H9 (cell line): ENCODE measurements around the gene TAF15. TPM values are rescaled to one million over a fixed set of nuclear protein-coding genes. Genes with fewer than 3 reads are reported as not detected.

Source experiments
- DNase-seq: peaks from one replicate; pipeline ENCODE4 v3.0.0-alpha.2; 2017
- H2AFZ ChIP-seq: one replicate; pipeline ENCODE4 v1.6.1; 2013; ENCODE audit warnings: mild to moderate bottlenecking, low read length, control low read depth, moderate library complexity
- H2AK5ac ChIP-seq: 2 replicates; pipeline ENCODE4 v1.6.1; 2013; ENCODE audit warnings: low read length, control low read depth, mixed read lengths; ENCODE audit not compliant: insufficient read length
- H2BK120ac ChIP-seq: one replicate; pipeline ENCODE4 v1.6.1; 2013; ENCODE audit warnings: low read depth, mild to moderate bottlenecking, low read length, control low read depth, inconsistent platforms; ENCODE audit not compliant: poor library complexity, severe bottlenecking
- H2BK12ac ChIP-seq: 2 replicates; pipeline ENCODE4 v1.6.1; 2013; ENCODE audit warnings: low read length, control low read depth, mixed read lengths, low read depth; ENCODE audit not compliant: insufficient read length
- H2BK15ac ChIP-seq: 2 replicates; pipeline ENCODE4 v1.6.1; 2013; ENCODE audit warnings: low read depth, low read length, control low read depth
- H2BK20ac ChIP-seq: one replicate; pipeline ENCODE4 v1.6.1; 2013; ENCODE audit warnings: low read depth, mild to moderate bottlenecking, low read length, control low read depth, inconsistent platforms; ENCODE audit not compliant: poor library complexity, severe bottlenecking
- H2BK5ac ChIP-seq: 2 replicates; pipeline ENCODE4 v1.6.1; 2013; ENCODE audit warnings: low read length, control low read depth, mixed read lengths; ENCODE audit not compliant: insufficient read length
- H3K14ac ChIP-seq: 2 replicates; pipeline ENCODE4 v1.6.1; 2013; ENCODE audit warnings: low read length, control low read depth; ENCODE audit not compliant: insufficient read depth
- H3K18ac ChIP-seq: 2 replicates; pipeline ENCODE4 v1.6.1; 2013; ENCODE audit warnings: low read depth, mild to moderate bottlenecking, mixed read lengths, low read length, control low read depth; ENCODE audit not compliant: insufficient read length
- H3K23ac ChIP-seq: 2 replicates; pipeline ENCODE4 v1.6.1; 2013; ENCODE audit warnings: low read length, control low read depth, mixed read lengths, low read depth; ENCODE audit not compliant: insufficient read length
- H3K23me2 ChIP-seq: 2 replicates; pipeline ENCODE4 v1.6.1; 2013; ENCODE audit warnings: low read depth, mild to moderate bottlenecking, mixed read lengths, low read length, control low read depth; ENCODE audit not compliant: insufficient read length, poor library complexity, severe bottlenecking
- H3K27ac ChIP-seq: 2 replicates; pipeline ENCODE4 v1.5.1; 2013; ENCODE audit warnings: low read length, control low read depth, mixed read lengths, low read depth; ENCODE audit not compliant: insufficient read length
- H3K27me3 ChIP-seq: 2 replicates; pipeline ENCODE4 v1.6.1; 2013; ENCODE audit warnings: low read length, control low read depth, inconsistent platforms; ENCODE audit not compliant: insufficient read depth
- H3K4ac ChIP-seq: 2 replicates; pipeline ENCODE4 v1.6.1; 2013; ENCODE audit warnings: low read depth, mild to moderate bottlenecking, control low read depth, inconsistent platforms, low read length, moderate library complexity
- H3K4me1 ChIP-seq: 2 replicates; pipeline ENCODE4 v1.6.1; 2013; ENCODE audit warnings: low read length, control low read depth, inconsistent platforms; ENCODE audit not compliant: insufficient read depth
- H3K4me2 ChIP-seq: 2 replicates; pipeline ENCODE4 v1.6.1; 2013; ENCODE audit warnings: low read length, control low read depth, mixed read lengths; ENCODE audit not compliant: insufficient read length, insufficient read depth
- H3K56ac ChIP-seq: 2 replicates; pipeline ENCODE4 v1.6.1; 2013; ENCODE audit warnings: low read depth, mild to moderate bottlenecking, mixed read lengths, low read length, control low read depth; ENCODE audit not compliant: insufficient read length
- H3K79me1 ChIP-seq: 2 replicates; pipeline ENCODE4 v1.6.1; 2013; ENCODE audit warnings: low read depth, mild to moderate bottlenecking, moderate library complexity, low read length, control low read depth, inconsistent platforms; ENCODE audit not compliant: insufficient read depth, poor library complexity, severe bottlenecking
- H3K79me2 ChIP-seq: 2 replicates; pipeline ENCODE4 v1.6.1; 2013; ENCODE audit warnings: low read length, control low read depth, inconsistent platforms; ENCODE audit not compliant: insufficient read depth
- H3K9ac ChIP-seq: 2 replicates; pipeline ENCODE4 v1.6.1; 2013; ENCODE audit warnings: low read length, control low read depth, mixed read lengths; ENCODE audit not compliant: insufficient read length; ENCODE audit errors: extremely low read depth
- H3K9me3 ChIP-seq: one replicate; pipeline ENCODE4 v1.6.1; 2013; ENCODE audit warnings: low read depth, low read length, inconsistent platforms; ENCODE audit not compliant: control insufficient read depth
- H3T11ph ChIP-seq: one replicate; pipeline ENCODE4 v1.6.1; 2013; ENCODE audit warnings: mild to moderate bottlenecking, low read length, control low read depth, inconsistent platforms
- H4K20me1 ChIP-seq: one replicate; pipeline ENCODE4 v1.6.1; 2013; ENCODE audit not compliant: control insufficient read depth, insufficient read length, insufficient read depth
- H4K5ac ChIP-seq: 2 replicates; pipeline ENCODE4 v1.6.1; 2013; ENCODE audit warnings: low read depth, mild to moderate bottlenecking, mixed read lengths, low read length, control low read depth; ENCODE audit not compliant: insufficient read length
- H4K8ac ChIP-seq: replicated peaks from 2 replicates; pipeline ENCODE4 v1.6.1; 2013; ENCODE audit warnings: low read length, control low read depth, mixed read lengths, low read depth; ENCODE audit not compliant: insufficient read length
- H4K91ac ChIP-seq: 2 replicates; pipeline ENCODE4 v1.6.1; 2013; ENCODE audit warnings: low read depth, mild to moderate bottlenecking, moderate library complexity, mixed read lengths, low read length, control low read depth; ENCODE audit not compliant: insufficient read length
- H3K27ac Mint-ChIP-seq, 3 experiments: 2 replicates in 2 of 3; 3 replicates in 1 of 3; pipeline ENCODE4 v1.8.0; 2020 to 2021; ENCODE audit warnings: mixed read lengths in 3 of 3, mild to moderate bottlenecking in 1 of 3, moderate library complexity in 1 of 3
- H3K27me3 Mint-ChIP-seq: 2 replicates; pipeline ENCODE4 v1.8.0; 2021; ENCODE audit warnings: low read depth, mild to moderate bottlenecking, moderate library complexity, mixed read lengths
- H3K36me3 Mint-ChIP-seq, 3 experiments: 2 replicates in 2 of 3; 3 replicates in 1 of 3; pipeline ENCODE4 v1.8.0; 2020 to 2021; ENCODE audit warnings: low read depth in 3 of 3, mixed read lengths in 3 of 3; ENCODE audit not compliant: insufficient read depth in 1 of 3
- H3K4me1 Mint-ChIP-seq, 2 experiments: 2 replicates each; pipeline ENCODE4 v1.8.0; 2020; ENCODE audit warnings: mixed read lengths in 2 of 2
- H3K4me3 Mint-ChIP-seq, 2 experiments: 2 replicates in 1 of 2; 3 replicates in 1 of 2; pipeline ENCODE4 v1.8.0; 2020 to 2021; ENCODE audit warnings: mild to moderate bottlenecking in 2 of 2, mixed read lengths in 2 of 2, moderate library complexity in 1 of 2
- H3K9me3 Mint-ChIP-seq, 2 experiments: 2 replicates in 1 of 2; 3 replicates in 1 of 2; pipeline ENCODE4 v1.8.0; 2020; ENCODE audit warnings: mild to moderate bottlenecking in 2 of 2, mixed read lengths in 2 of 2, moderate library complexity in 1 of 2
- WGBS: extraction: QIAGEN DNeasy Blood & Tissue Kit; methylation state at CpG from one replicate; pipeline ENCODE4 v1.1.7; 2013; ENCODE audit warnings: missing lambda C conversion rate, low lambda C conversion rate, mixed read lengths; ENCODE audit not compliant: insufficient read length; ENCODE audit errors: extremely low coverage; 5-methylcytosine and 5-hydroxymethylcytosine counted together
- total RNA-seq: library from RNA; stranded (reverse); gene quantifications from 2 replicates; pipeline ENCODE4 v1.2.1, GENCODE V29; 2021
- TF ChIP-seq, protein P1 (sequence below): fragments of 200-600 bp; sonication (generic); conservative IDR thresholded peaks from 3 replicates; pipeline ENCODE4 v1.8.0; 2021; ENCODE audit warnings: antibody characterized with exemption, mild to moderate bottlenecking

TAF15 gene
- total RNA-seq, 1 experiment from 2014 or later, result 304 TPM

DNA sequence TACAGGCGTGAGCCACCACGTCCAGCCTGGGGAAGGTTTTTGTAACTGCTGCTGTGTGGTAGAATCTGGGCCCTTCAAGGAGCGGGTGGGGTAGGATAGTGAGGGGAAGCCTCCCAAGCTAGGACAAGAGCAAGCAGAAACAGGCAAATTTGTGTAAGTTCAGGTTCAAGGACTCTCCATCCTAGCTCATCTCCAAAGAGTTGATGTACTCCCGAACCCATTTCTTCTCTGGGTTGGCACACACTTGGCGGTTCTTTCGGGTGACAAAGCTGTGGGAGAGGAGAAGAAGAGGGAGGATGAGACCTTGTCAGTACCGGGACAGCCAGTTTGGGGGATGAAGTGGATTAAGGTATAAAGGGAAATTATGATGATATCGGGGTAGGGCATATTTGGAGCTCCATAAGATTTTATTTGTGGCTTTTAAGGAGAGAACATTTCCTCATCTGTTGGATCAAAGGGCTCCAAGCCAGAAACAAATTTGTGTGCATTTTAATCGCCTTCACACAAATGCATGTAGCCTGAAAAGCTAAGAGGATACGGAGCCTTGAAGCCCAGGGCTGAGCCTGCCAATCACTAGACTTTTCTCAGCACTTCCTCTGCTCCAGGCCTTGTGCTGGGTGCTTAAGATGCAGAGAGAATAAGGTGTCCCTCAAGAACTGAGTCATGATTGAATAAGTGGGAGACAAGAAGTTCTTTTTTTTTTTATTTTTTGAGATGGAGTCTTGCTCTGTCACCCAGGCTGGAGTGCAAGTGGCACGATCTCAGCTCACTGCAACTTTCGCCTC is 63.1 kb downstream of the TAF15 start:
- Histone ChIP-seq H2AK5ac (no peak overlapping the region), H3K79me1 (no peaks in the 10 kb centered on the region), H2BK5ac (no peak overlapping the region), H4K8ac (no peak overlapping the region), H2BK20ac (no peak overlapping the region), H3K23ac (no peak overlapping the region), H3K56ac (no peak overlapping the region), H3K4me2 (no peak overlapping the region), H3K14ac (no peak overlapping the region), H3T11ph (no peak overlapping the region), H3K79me2 (no peaks in the 10 kb centered on the region), H3K4ac (no peak overlapping the region), H4K91ac (no peak overlapping the region), H2AFZ (no peak overlapping the region), H3K4me1 (peaks cover 3% of the 10 kb centered on the region; the same call in 1 of the 2 replicates), H2BK15ac (no peak overlapping the region), H3K27ac (no peak overlapping the region), H3K23me2 (no peaks in the 10 kb centered on the region), H4K5ac (no peak overlapping the region), H3K18ac (no peak overlapping the region), H3K9ac (no peak overlapping the region), H2BK120ac (no peak overlapping the region), H3K9me3 (no peaks in the 10 kb centered on the region), H3K27me3 (no peaks in the 10 kb centered on the region), H2BK12ac (no peak overlapping the region), H4K20me1 (no peaks in the 10 kb centered on the region)
- Mint-ChIP-seq H3K27me3 (no peaks in the 10 kb centered on the region; the same call in 1 of the 2 replicates), H3K27ac (no peak overlapping the region; a peak in 1 of 7 replicates), H3K4me3 (no peak overlapping the region), H3K9me3 (no peaks in the 10 kb centered on the region), H3K4me1 (peaks cover 8 to 13% of the 10 kb centered on the region in 2 experiments), H3K36me3 (no peaks in the 10 kb centered on the region; a peak in 1 of 7 replicates)
- DNase-seq, result no peak
- TF ChIP-seq, protein P1, sequence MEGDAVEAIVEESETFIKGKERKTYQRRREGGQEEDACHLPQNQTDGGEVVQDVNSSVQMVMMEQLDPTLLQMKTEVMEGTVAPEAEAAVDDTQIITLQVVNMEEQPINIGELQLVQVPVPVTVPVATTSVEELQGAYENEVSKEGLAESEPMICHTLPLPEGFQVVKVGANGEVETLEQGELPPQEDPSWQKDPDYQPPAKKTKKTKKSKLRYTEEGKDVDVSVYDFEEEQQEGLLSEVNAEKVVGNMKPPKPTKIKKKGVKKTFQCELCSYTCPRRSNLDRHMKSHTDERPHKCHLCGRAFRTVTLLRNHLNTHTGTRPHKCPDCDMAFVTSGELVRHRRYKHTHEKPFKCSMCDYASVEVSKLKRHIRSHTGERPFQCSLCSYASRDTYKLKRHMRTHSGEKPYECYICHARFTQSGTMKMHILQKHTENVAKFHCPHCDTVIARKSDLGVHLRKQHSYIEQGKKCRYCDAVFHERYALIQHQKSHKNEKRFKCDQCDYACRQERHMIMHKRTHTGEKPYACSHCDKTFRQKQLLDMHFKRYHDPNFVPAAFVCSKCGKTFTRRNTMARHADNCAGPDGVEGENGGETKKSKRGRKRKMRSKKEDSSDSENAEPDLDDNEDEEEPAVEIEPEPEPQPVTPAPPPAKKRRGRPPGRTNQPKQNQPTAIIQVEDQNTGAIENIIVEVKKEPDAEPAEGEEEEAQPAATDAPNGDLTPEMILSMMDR, result no peak
- WGBS, result no CpG with 5 or more reads among the region's 12 CpGs
